Liver (tissue), 9 donors: ENCODE measurements around the gene EXOC5. TPM values are rescaled to one million over a fixed set of nuclear protein-coding genes. Genes with fewer than 3 reads are reported as not detected.

Experiments
- DNase-seq: peaks from one replicate; pipeline ENCODE4 v3.0.0-alpha.2; 2017; ENCODE audit warnings: low spot score
- H3K27ac ChIP-seq, 2 donors: one replicate each; pipeline ENCODE4 v1.7.0; 2013; ENCODE audit warnings: inconsistent platforms in 2 of 2, low read length in 2 of 2, control low read depth in 1 of 2, low read depth in 1 of 2, mild to moderate bottlenecking in 1 of 2
- H3K27me3 ChIP-seq, 4 donors: one replicate each; pipeline versions ENCODE4 v1.6.1 to v1.7.0; 2013; ENCODE audit warnings: low read length in 3 of 4, inconsistent platforms in 1 of 4, mild to moderate bottlenecking in 1 of 4, moderate library complexity in 1 of 4; ENCODE audit not compliant: control insufficient read depth in 4 of 4, insufficient read depth in 4 of 4
- H3K36me3 ChIP-seq, 4 donors: one replicate each; pipeline versions ENCODE4 v1.6.1 to v1.7.0; 2013; ENCODE audit warnings: low read length in 3 of 4, mild to moderate bottlenecking in 3 of 4, low read depth in 1 of 4, moderate library complexity in 1 of 4; ENCODE audit not compliant: control insufficient read depth in 4 of 4, insufficient read depth in 3 of 4
- H3K4me1 ChIP-seq, 4 donors: one replicate each; pipeline versions ENCODE4 v1.6.1 to v1.7.0; 2013; ENCODE audit warnings: low read length in 3 of 4, mild to moderate bottlenecking in 3 of 4, moderate library complexity in 1 of 4; ENCODE audit not compliant: control insufficient read depth in 4 of 4, insufficient read depth in 4 of 4
- H3K4me3 ChIP-seq, 3 donors: one replicate each; pipeline versions ENCODE4 v1.6.1 to v1.7.0; 2013; ENCODE audit warnings: low read length in 3 of 3, control low read depth in 1 of 3, low read depth in 1 of 3, mild to moderate bottlenecking in 1 of 3
- H3K9ac ChIP-seq, 2 donors: one replicate each; pipeline ENCODE4 v1.7.0; 2013; ENCODE audit warnings: low read length in 2 of 2, mild to moderate bottlenecking in 2 of 2, moderate library complexity in 2 of 2, control low read depth in 1 of 2, low read depth in 1 of 2
- H3K9me3 ChIP-seq, 4 donors: one replicate each; pipeline versions ENCODE4 v1.6.1 to v1.7.0; 2013; ENCODE audit warnings: low read length in 3 of 4; ENCODE audit not compliant: control insufficient read depth in 4 of 4
- EGR1 ChIP-seq, 2 donors: IDR thresholded peaks; 2 replicates each; pipeline ENCODE4 v1.6.1; 2016 to 2018; ENCODE audit warnings: antibody characterized with exemption in 2 of 2, low read depth in 2 of 2
- FOXA1 ChIP-seq: IDR thresholded peaks from 2 replicates; pipeline ENCODE4 v1.6.1; 2016; ENCODE audit warnings: antibody characterized with exemption
- GABPA ChIP-seq, 2 donors: IDR thresholded peaks in 1 of 2; conservative IDR thresholded peaks in 1 of 2; 2 replicates each; pipeline ENCODE4 v1.6.1; 2016; ENCODE audit warnings: antibody characterized with exemption in 2 of 2, mild to moderate bottlenecking in 1 of 2, moderate library complexity in 1 of 2
- HNF4A ChIP-seq, 2 donors: conservative IDR thresholded peaks; 2 replicates each; pipeline ENCODE4 v1.6.1; 2016; ENCODE audit warnings: antibody characterized with exemption in 2 of 2, mild to moderate bottlenecking in 2 of 2
- HNF4G ChIP-seq: IDR thresholded peaks from 2 replicates; pipeline ENCODE4 v1.6.1; 2016; ENCODE audit warnings: antibody characterized with exemption
- JUND ChIP-seq, 2 donors: IDR thresholded peaks; 2 replicates each; pipeline ENCODE4 v1.6.1; 2016; ENCODE audit warnings: antibody characterized with exemption in 2 of 2
- MAX ChIP-seq: IDR thresholded peaks from 2 replicates; pipeline ENCODE4 v1.6.1; 2016; ENCODE audit warnings: antibody characterized with exemption
- RAD21 ChIP-seq, 2 donors: IDR thresholded peaks; 2 replicates each; pipeline ENCODE4 v1.6.1; 2016; ENCODE audit warnings: antibody characterized with exemption in 2 of 2, mild to moderate bottlenecking in 2 of 2
- REST ChIP-seq: IDR thresholded peaks from 2 replicates; pipeline ENCODE4 v1.6.1; 2016; ENCODE audit warnings: antibody characterized with exemption, mild to moderate bottlenecking
- RXRA ChIP-seq, 2 donors: IDR thresholded peaks; 2 replicates each; pipeline ENCODE4 v1.6.1; 2017 to 2018; ENCODE audit warnings: antibody characterized with exemption in 2 of 2, mild to moderate bottlenecking in 1 of 2
- SP1 ChIP-seq: IDR thresholded peaks from 2 replicates; pipeline ENCODE4 v1.6.1; 2018; ENCODE audit warnings: antibody characterized with exemption, mild to moderate bottlenecking
- TAF1 ChIP-seq: conservative IDR thresholded peaks from 2 replicates; pipeline ENCODE4 v1.6.1; 2016; ENCODE audit warnings: antibody characterized with exemption, mild to moderate bottlenecking
- YY1 ChIP-seq: IDR thresholded peaks from 2 replicates; pipeline ENCODE4 v1.6.1; 2016; ENCODE audit warnings: antibody characterized with exemption, mild to moderate bottlenecking
- ZBTB33 ChIP-seq: IDR thresholded peaks from 2 replicates; pipeline ENCODE4 v1.6.1; 2016; ENCODE audit warnings: antibody characterized with exemption
- WGBS: extraction: QIAGEN DNeasy Blood & Tissue Kit; methylation state at CpG from one replicate; pipeline ENCODE4 v1.1.7; 2013; 5-methylcytosine and 5-hydroxymethylcytosine counted together
- polyA plus RNA-seq, 2 donors: library from polyadenylated mRNA; stranded (reverse) in 1 of 2; unstranded in 1 of 2; fragments of 200-250 nt in 1 of 2; fragments of >200 nt in 1 of 2; fragmentation: Nextera tagmentation in 1 of 2; extraction: Ambion mirVana in 1 of 2; gene quantifications; one replicate each; pipeline versions ENCODE4 v1.2.1 to v1.2.3, GENCODE V29; 2013 to 2015
- total RNA-seq, 2 donors: library from RNA; depleted of rRNA; stranded (reverse); fragments of >200 nt; gene quantifications; one replicate each; pipeline ENCODE4 v1.2.3, GENCODE V29; 2014
- donor health status: healthy.
- donor health status: healthy.
- donor health status: healthy.
- donor health status: healthy.
- donor health status: healthy.

The EXOC5 gene
- total and polyA plus RNA-seq, 4 donors = 7.9 to 28.9 (median 20.8) TPM

- Histone ChIP-seq H3K9me3 (no peaks in the 10 kb centered on the region), H3K4me3 (no peak overlapping the region), H3K27ac (no peak overlapping the region), H3K36me3 (no peaks in the 10 kb centered on the region), H3K4me1 (no peaks in the 10 kb centered on the region), H3K9ac (no peak overlapping the region), H3K27me3 (peaks cover 0 to 5% (median 0%) of the 10 kb centered on the region in 4 donors)
- 66% methylated on average over 2 of the region's 2 CpGs for WGBS
- DNase-seq = no peak
- TF ChIP-seq MAX (no peak), GABPA (IDR thresholded peaks at IDR 0.05 in 1 of 2, conservative IDR thresholded peaks at IDR 0.05 in 1 of 2) (no peak), HNF4A (conservative IDR thresholded peaks at IDR 0.05) (peak; percentile 24 to 32)
These were observed 100.5 kb downstream of the EXOC5 start for GRCh38 chr14:57168138-57168679.

- no peak overlapping the region for H3K27ac ChIP-seq
- 57% methylated on average over 8 of the region's 8 CpGs for WGBS
- no peak for TF ChIP-seq HNF4G
- TF ChIP-seq JUND (IDR thresholded peaks at IDR 0.05) = no peak
- TF ChIP-seq EGR1 (IDR thresholded peaks at IDR 0.05; ENCODE audit: low read depth in 2 of 2) = no peak
- no peaks in the 10 kb centered on the region for H3K4me1 ChIP-seq
- H3K4me3 ChIP-seq = no peak overlapping the region
- DNase-seq = no peak
- H3K9me3 ChIP-seq = no peaks in the 10 kb centered on the region
- H3K9ac ChIP-seq = no peak overlapping the region
- no peaks in the 10 kb centered on the region for H3K36me3 ChIP-seq
- peaks cover 0 to 2% (median 0%) of the 10 kb centered on the region in 4 donors for H3K27me3 ChIP-seq
These were observed 107.0 kb downstream of the EXOC5 start for GRCh38 chr14:57161583-57162234.

GRCh38 chr14:57160333-57160732 is 108.4 kb downstream of the EXOC5 start:
- H3K27me3 ChIP-seq = peaks cover 0 to 2% (median 0%) of the 10 kb centered on the region in 4 donors
- no peaks in the 10 kb centered on the region for H3K36me3 ChIP-seq
- no peak overlapping the region for H3K9ac ChIP-seq
- H3K4me1 ChIP-seq = no peaks in the 10 kb centered on the region
- WGBS = 48% methylated on average over 6 of the region's 6 CpGs
- no peak overlapping the region for H3K4me3 ChIP-seq
- H3K27ac ChIP-seq = no peak overlapping the region
- no peaks in the 10 kb centered on the region for H3K9me3 ChIP-seq
- no peak for TF ChIP-seq ZBTB33
- TF ChIP-seq MAX = no peak
- no peak for TF ChIP-seq YY1
- TF ChIP-seq HNF4A (conservative IDR thresholded peaks at IDR 0.05) = no peak
- no peak for TF ChIP-seq RXRA (IDR thresholded peaks at IDR 0.05)
- no peak for TF ChIP-seq TAF1
- no peak for TF ChIP-seq SP1
- TF ChIP-seq REST = no peak
- TF ChIP-seq GABPA (IDR thresholded peaks at IDR 0.05 in 1 of 2, conservative IDR thresholded peaks at IDR 0.05 in 1 of 2) = no peak
- TF ChIP-seq HNF4G = no peak
- no peak for TF ChIP-seq RAD21 (IDR thresholded peaks at IDR 0.05)
- no peak for TF ChIP-seq FOXA1
- DNase-seq = no peak
